Renal pelvis (tissue), 12 donors: ENCODE measurements around the gene C1S. TPM values are rescaled to one million over a fixed set of nuclear protein-coding genes. Genes with fewer than 3 reads are reported as not detected.
"Not testable (repeated sequence)": the region's sequence is repeated elsewhere in the genome, so short reads cannot be mapped to it uniquely, and the experiment has no call there.

Experiments used
- DNase-seq: peaks from one replicate; pipeline ENCODE4 v3.0.0-alpha.2; 2013
- long read RNA-seq, 16 experiments: transcript quantifications; one replicate each; lab custom pipeline, GENCODE V29; 2026
- polyA plus RNA-seq, 3 donors: library from polyadenylated mRNA; unstranded; fragments of 120-200 nt; gene quantifications; one replicate each; pipeline ENCODE4 v1.2.1, GENCODE V29; 2013; ENCODE audit not compliant: insufficient read length in 3 of 3

C1S gene
- 10 to 100 TPM; 43.0 to 49.6 (median 47.4) TPM for polyA plus RNA-seq
- long read RNA-seq, donor 1, transcript C1S-201 (12 exons, 2,972 nt) = major isoform, 11 of 87 reads
- long read RNA-seq, donor 1, partial matches to known transcripts = 75 of 87 reads
- long read RNA-seq, donor 1, other reads (novel, unspliced or antisense) = 0 of 87 reads
- long read RNA-seq, donor 2, transcript C1S-201 (12 exons, 2,972 nt) = major isoform, 12 of 29 reads
- long read RNA-seq, donor 2, partial matches to known transcripts = 16 of 29 reads
- long read RNA-seq, donor 2, other reads (novel, unspliced or antisense) = 0 of 29 reads
- long read RNA-seq, donor 3, transcript C1S-201 (12 exons, 2,972 nt) = major isoform, 7 of 58 reads
- long read RNA-seq, donor 3, partial matches to known transcripts = 49 of 58 reads
- long read RNA-seq, donor 3, other reads (novel, unspliced or antisense) = 0 of 58 reads
- long read RNA-seq, donor 4, transcript C1S-201 (12 exons, 2,972 nt) = major isoform, 9 of 83 reads
- long read RNA-seq, donor 4, partial matches to known transcripts = 71 of 83 reads
- long read RNA-seq, donor 4, other reads (novel, unspliced or antisense) = 0 of 83 reads
- long read RNA-seq, donor 5, partial matches to known transcripts = 12 of 29 reads
- long read RNA-seq, donor 5, other reads (novel, unspliced or antisense) = 13 of 29 reads
- long read RNA-seq, donor 6, partial matches to known transcripts = 60 of 65 reads
- long read RNA-seq, donor 6, other reads (novel, unspliced or antisense) = 0 of 65 reads
- long read RNA-seq, donor 7, transcript C1S-201 (12 exons, 2,972 nt) = major isoform, 9 of 19 reads
- long read RNA-seq, donor 7, partial matches to known transcripts = 5 of 19 reads
- long read RNA-seq, donor 7, other reads (novel, unspliced or antisense) = 0 of 19 reads
- long read RNA-seq, donor 8, transcript C1S-201 (12 exons, 2,972 nt) = major isoform, 14 of 144 reads
- long read RNA-seq, donor 8, partial matches to known transcripts = 124 of 144 reads
- long read RNA-seq, donor 8, other reads (novel, unspliced or antisense) = 0 of 144 reads
- long read RNA-seq, donor 9, transcript C1S-201 (12 exons, 2,972 nt) = major isoform, 12 of 85 reads
- long read RNA-seq, donor 9, partial matches to known transcripts = 69 of 85 reads
- long read RNA-seq, donor 9, other reads (novel, unspliced or antisense) = 0 of 85 reads
- long read RNA-seq, donor 10, transcript C1S-201 (12 exons, 2,972 nt) = major isoform, 6 of 33 reads
- long read RNA-seq, donor 10, partial matches to known transcripts = 24 of 33 reads
- long read RNA-seq, donor 10, other reads (novel, unspliced or antisense) = 0 of 33 reads
- long read RNA-seq, donor 11, transcript C1S-201 (12 exons, 2,972 nt) = major isoform, 7 of 15 reads
- long read RNA-seq, donor 11, partial matches to known transcripts = 5 of 15 reads
- long read RNA-seq, donor 11, other reads (novel, unspliced or antisense) = 0 of 15 reads
- long read RNA-seq, donor 12, transcript C1S-201 (12 exons, 2,972 nt) = major isoform, 7 of 107 reads
- long read RNA-seq, donor 12, partial matches to known transcripts = 74 of 107 reads
- long read RNA-seq, donor 12, other reads (novel, unspliced or antisense) = 22 of 107 reads
- long read RNA-seq, donor 13, partial matches to known transcripts = 11 of 16 reads
- long read RNA-seq, donor 13, other reads (novel, unspliced or antisense) = 0 of 16 reads
- long read RNA-seq, donor 14 = 0 reads
- long read RNA-seq, donor 15, transcript C1S-201 (12 exons, 2,972 nt) = major isoform, 15 of 98 reads
- long read RNA-seq, donor 15, partial matches to known transcripts = 44 of 98 reads
- long read RNA-seq, donor 15, other reads (novel, unspliced or antisense) = 33 of 98 reads
- long read RNA-seq, donor 16, transcript C1S-201 (12 exons, 2,972 nt) = major isoform, 11 of 79 reads
- long read RNA-seq, donor 16, partial matches to known transcripts = 62 of 79 reads
- long read RNA-seq, donor 16, other reads (novel, unspliced or antisense) = 0 of 79 reads

GRCh38 chr12:7060353-7060954, at the start of gene C1S:
Gene C1S, plus strand, starts transcription at chr12:7060718. Its CDS starts 1,195 bp downstream, at chr12:7061913.
- DNase-seq = peak; percentile 89

DNA sequence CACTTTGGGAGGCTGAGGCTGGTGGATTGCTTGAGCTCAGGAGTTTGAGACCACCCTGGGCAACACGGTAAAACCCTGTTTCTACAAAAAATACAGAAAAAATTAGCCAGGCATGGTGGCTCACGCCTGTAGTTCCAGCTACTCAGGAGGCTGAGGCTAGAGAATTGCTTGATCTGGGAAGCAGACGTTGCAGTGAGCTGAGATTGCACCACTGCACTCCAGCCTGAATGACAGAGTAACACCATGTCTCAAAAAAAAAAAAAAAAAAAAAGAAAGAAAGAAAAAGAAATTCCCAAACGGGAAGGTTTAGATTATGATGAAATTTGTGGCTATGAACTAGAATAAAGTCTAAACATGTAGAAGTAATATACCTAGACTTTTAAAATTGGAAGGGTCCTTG, 49.1 kb upstream of the C1S start:
- DNase-seq = not testable (repeated sequence)

DNA sequence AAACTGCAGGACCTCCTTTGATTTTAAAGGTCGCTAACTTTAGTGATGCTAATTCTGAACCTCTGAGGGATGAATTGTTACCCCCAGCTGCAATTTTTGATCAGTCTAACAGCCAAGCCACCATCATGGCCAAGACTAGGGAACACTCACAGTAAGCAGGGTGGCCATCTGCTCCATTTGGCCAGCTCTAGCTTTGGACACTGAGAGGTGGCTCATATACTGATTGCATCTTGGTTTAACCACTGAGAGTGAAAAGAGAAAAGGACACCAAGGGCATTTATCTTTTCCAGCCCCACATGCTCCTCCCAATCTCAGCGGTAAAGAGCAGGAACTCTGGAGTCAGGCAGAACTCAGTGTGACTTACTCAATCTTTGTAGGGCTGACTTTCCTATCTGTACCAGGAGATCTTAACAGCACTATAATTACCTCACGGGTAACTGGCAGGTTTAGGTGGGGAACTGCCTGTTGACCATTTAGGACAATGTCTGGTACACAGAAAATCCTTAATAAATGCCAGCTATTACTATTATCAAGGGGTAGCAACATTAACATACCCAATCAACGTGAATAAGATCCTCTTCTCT, 48.4 kb upstream of the C1S start:
- DNase-seq = no peak

DNA sequence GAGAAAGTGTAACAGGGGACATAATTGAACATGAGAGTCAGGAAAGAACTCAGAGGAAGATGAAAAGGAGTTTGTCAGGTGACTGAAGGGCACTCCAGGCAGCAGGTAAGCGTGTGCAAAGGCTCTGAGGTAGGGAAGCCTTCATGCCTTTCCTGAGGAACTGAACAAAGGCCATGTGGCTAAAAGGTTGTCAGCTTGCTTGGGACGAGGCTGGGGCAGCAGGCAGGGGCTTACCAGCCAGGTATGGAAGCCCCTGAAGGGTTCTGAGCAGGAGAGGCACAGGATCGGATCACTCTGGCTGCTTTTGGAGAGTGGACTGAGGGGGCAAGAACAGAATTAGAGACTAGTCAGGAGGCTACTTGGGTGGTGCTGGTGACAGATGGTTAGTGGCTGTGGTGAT, 47.4 kb upstream of the C1S start:
- DNase-seq = no peak

GRCh38 chr12:7015555-7016370, 44.8 kb upstream of the C1S start:
- no peak for DNase-seq

DNA sequence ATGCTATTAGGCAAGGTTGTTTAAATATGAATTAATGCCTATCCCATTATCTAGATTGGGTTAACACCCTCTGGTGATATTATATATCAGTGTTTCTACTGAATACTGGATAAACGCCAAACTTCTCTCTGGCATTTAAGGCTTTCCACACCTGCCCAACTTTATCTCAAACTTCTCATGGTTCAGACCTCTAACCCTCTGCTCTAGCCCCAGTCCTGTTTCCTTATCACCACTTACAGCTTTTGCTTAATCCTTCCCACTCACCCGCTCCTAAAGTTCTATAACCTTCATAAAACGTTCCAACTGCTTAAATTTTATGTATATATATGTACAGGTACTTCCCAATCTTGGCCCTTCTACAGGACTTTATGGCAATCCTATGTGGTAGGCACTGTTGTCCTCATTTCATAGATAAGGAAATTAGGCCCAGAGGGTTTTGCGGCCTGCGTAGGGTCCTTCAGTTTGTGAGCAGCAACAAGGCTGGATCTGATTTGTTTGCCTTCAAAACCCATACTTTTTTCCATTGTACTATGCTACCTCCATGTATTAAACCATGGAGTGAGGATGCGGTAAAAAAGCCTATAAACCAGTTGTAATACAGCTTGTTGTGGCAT, 43.5 kb upstream of the C1S start:
- DNase-seq = no peak

GRCh38 chr12:7017870-7018349, 42.6 kb upstream of the C1S start:
- DNase-seq = peak; percentile 4

DNA sequence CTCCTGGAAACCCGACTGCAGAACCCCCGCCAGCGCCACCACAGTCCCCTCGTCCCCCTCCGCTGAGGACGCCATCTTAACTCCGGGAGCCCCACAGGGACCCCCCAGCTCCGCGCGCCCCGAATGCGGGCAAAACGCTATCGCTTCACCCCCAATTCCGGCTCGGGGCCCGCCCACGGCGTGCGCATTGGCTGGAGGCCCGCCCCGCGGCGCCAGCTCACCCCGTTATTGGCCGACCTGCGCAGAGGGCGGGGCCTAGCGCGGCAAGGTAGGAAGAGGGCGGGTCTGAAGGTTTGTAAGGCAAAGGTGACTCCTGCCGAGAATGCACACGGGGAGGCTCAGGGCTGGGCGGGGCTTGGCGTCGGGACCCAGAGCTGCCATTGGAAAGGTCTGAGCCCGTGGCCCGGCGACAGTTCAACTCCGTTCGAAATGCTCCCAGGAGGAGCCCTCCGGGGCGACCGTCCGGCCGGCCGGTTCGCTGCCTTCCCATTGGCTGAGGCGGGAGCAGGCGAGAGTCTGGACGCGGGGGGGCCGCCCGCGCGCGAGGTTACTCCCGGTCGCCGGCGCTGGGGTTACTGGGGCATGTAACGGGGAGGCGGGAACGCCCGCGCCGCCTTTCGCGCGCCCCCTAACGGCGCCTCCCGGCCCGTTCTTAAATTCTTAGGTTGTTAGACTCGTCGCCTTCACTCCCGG, 42.0 kb upstream of the C1S start, which contains the start of gene LPCAT3:
Gene LPCAT3, minus strand, starts transcription at position 127 of the 693 bp plus-strand sequence. Its CDS starts 52 bp downstream, at position 75.
- peak; percentile 96 for DNase-seq

GRCh38 chr12:7019043-7019569, 41.4 kb upstream of the C1S start:
- DNase-seq = peak; percentile 12

DNA sequence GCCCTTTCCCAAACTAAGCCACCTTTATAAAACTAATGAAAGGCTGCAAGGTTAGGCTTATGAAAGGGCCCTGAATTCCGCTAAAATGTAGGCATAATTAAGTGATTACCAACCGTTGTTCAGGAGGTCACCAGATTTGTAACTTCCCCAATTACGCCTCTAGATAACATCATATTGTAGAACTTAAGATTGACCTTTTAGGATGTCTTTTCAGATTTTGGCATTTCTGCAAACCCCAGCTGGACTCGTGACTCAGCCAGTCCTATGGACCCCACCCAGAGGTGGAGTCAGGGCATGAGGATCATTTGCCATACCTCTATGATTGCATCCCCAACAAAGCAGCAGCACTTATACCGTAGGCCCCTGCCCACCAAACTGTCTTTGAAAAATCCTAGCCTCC, 38.6 kb upstream of the C1S start:
- DNase-seq = no peak

- no peak for DNase-seq
These were observed 37.4 kb upstream of the C1S start for GRCh38 chr12:7023114-7023513.

GRCh38 chr12:7026854-7027253, 33.7 kb upstream of the C1S start:
- DNase-seq = no peak

- no peak for DNase-seq
These were observed 29.2 kb upstream of the C1S start for GRCh38 chr12:7031306-7031705.

DNA sequence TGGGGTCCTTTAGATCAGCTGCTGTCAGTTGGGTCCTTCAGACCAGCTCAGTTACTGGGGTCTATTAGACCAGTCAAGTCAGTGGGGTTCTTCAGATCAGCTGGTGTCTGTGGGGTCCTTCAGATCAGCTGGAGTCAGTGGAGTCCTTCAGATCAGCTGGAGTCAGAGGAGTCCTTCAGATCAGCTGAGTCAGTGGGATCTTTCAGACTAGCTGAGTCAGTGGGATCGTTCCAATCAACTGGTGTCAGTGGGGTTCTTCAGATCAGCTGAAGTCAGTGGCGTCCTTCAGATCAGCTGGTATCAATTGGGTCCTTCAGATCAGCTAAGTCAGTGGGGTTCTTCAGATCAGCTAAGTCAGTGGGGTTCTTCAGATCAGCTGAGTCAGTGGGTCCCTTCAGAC, 27.5 kb upstream of the C1S start:
- no peak for DNase-seq

GRCh38 chr12:7034464-7034863, 26.1 kb upstream of the C1S start:
- no peak for DNase-seq

- DNase-seq = no peak
These were observed 25.1 kb upstream of the C1S start for GRCh38 chr12:7035463-7035862.

DNA sequence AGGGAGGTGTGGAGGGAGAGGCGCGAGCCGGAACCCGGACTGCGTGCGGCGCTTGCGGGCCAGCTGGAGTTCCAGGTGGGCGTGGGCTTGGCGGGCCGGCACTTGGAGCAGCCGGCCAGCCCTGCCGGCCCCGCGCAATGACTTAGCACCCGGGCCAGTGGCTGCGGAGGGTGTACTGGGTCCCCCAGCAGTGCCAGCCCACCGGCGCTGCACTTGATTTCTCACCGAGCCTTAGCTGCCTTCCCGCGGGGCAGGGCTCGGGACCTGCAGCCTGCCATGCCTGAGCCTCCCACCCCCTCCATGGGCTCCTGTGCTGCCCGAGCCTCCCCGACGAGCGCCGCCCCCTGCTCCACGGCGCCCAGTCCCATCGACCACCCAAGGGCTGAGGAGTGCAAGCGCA, 23.1 kb upstream of the C1S start:
- not testable (repeated sequence) for DNase-seq
